Panc1 (cell line): ENCODE data around the gene DGKG. TPM values are rescaled to one million over a fixed set of nuclear protein-coding genes. Genes with fewer than 3 reads are reported as not detected.

ENCODE experiments used
- ATAC-seq: fragments of 200-7000 bp; cut with Tn5 transposase; 2 replicates; pipeline ENCODE4 v1.9.1; 2020; ENCODE audit warnings: mild to moderate bottlenecking, moderate library complexity
- BruUV-seq: library from RNA; stranded (reverse); fragments of 400-500 nt; replicated peaks from 2 replicates; lab custom pipeline; 2021; lab: Mats Ljungman, UMichigan
- CTCF ChIA-PET: fragments of 300-600 bp; sonication (Branson Sonifier 250); formaldehyde crosslinking; loops from one replicate; lab custom pipeline; 2022; ENCODE audit warnings: antibody characterized with exemption; lab: Charles Lee
- POLR2A ChIA-PET: fragments of 300-600 bp; sonication (Branson Sonifier 250); formaldehyde crosslinking; loops from one replicate; lab custom pipeline; 2022; ENCODE audit warnings: antibody characterized with exemption; lab: Charles Lee
- DNase-seq: peaks from one replicate; pipeline ENCODE4 v3.0.0-alpha.2; 2010; ENCODE audit warnings: low read depth, low spot score
- H3K27ac ChIP-seq: 2 replicates; pipeline ENCODE4 v1.5.1; 2011; ENCODE audit warnings: mild to moderate bottlenecking, low read length, inconsistent platforms
- H3K27me3 ChIP-seq: fragments of 200-500 bp; sonication (Bioruptor generic); 2 replicates; pipeline ENCODE4 v1.6.0; 2014; ENCODE audit warnings: low read length, inconsistent platforms; ENCODE audit not compliant: control insufficient read depth, insufficient read depth
- H3K36me3 ChIP-seq: fragments of 200-500 bp; sonication (Bioruptor generic); 2 replicates; pipeline ENCODE4 v1.5.1; 2014; ENCODE audit warnings: inconsistent platforms, mild to moderate bottlenecking, low read length, moderate library complexity; ENCODE audit not compliant: control insufficient read depth, insufficient read depth
- H3K4me1 ChIP-seq: 2 replicates; pipeline ENCODE4 v1.5.1; 2011; ENCODE audit warnings: inconsistent platforms, mild to moderate bottlenecking, low read length, moderate library complexity; ENCODE audit not compliant: control insufficient read depth, insufficient read depth
- H3K4me3 ChIP-seq, 2 experiments: 2 replicates each; pipeline ENCODE4 v1.5.1; 2011 to 2012; ENCODE audit warnings: low read depth in 2 of 2, low read length in 2 of 2, mild to moderate bottlenecking in 2 of 2, inconsistent platforms in 1 of 2, moderate library complexity in 1 of 2
- H3K9me3 ChIP-seq: fragments of 200-500 bp; sonication (Bioruptor generic); 2 replicates; pipeline ENCODE4 v1.5.1; 2014; ENCODE audit warnings: low read depth, mild to moderate bottlenecking, inconsistent platforms, low read length, moderate library complexity; ENCODE audit not compliant: control insufficient read depth, insufficient read depth
- POLR2AphosphoS5 ChIP-seq: IDR thresholded peaks from 2 replicates; pipeline ENCODE4 v1.6.1; 2012; ENCODE audit warnings: mild to moderate bottlenecking, low read depth, low read length, moderate library complexity
- SIN3A ChIP-seq: IDR thresholded peaks from 2 replicates; pipeline ENCODE4 v1.6.1; 2012; ENCODE audit warnings: low read depth, mild to moderate bottlenecking, low read length, moderate library complexity, borderline replicate concordance; ENCODE audit not compliant: insufficient read depth
- TCF7L2 ChIP-seq: IDR thresholded peaks from 2 replicates; pipeline ENCODE4 v1.6.1; 2011; ENCODE audit warnings: mild to moderate bottlenecking, low read depth, low read length, inconsistent platforms
- in situ Hi-C: cut with HindIII; loops from 2 replicates; pipeline ENCODE4 v1.10.0; 2016; ENCODE audit warnings: low sequenced_read_pairs, low pct_unique_long_range_greater_than_20kb
- intact Hi-C: fragments of 100-400 bp; cut with micrococcal nuclease; formaldehyde crosslinking; loops from one replicate; pipeline ENCODE4 v1.10.0; 2022; ENCODE audit not compliant: unreplicated experiment
- total RNA-seq: library from RNA; stranded (reverse); gene quantifications from one replicate; pipeline ENCODE4 v1.2.1, GENCODE V29; 2021; ENCODE audit not compliant: unreplicated experiment
- TF ChIP-seq, protein P1 (sequence below): fragments of 450-650 bp; IDR thresholded peaks from 2 replicates; pipeline ENCODE4 v1.5.1; 2017; ENCODE audit warnings: mild to moderate bottlenecking
- TF ChIP-seq, protein P2 (sequence below), 2 experiments: IDR thresholded peaks; 2 replicates each; pipeline ENCODE4 v1.6.1; 2011 to 2012; ENCODE audit warnings: low read depth in 2 of 2, control low read depth in 1 of 2, low read length in 1 of 2, mild to moderate bottlenecking in 1 of 2, moderate library complexity in 1 of 2; ENCODE audit not compliant: insufficient read depth in 1 of 2

The DGKG gene
- total RNA-seq, 1 experiment from 2014 or later = 0.46 TPM

DNA sequence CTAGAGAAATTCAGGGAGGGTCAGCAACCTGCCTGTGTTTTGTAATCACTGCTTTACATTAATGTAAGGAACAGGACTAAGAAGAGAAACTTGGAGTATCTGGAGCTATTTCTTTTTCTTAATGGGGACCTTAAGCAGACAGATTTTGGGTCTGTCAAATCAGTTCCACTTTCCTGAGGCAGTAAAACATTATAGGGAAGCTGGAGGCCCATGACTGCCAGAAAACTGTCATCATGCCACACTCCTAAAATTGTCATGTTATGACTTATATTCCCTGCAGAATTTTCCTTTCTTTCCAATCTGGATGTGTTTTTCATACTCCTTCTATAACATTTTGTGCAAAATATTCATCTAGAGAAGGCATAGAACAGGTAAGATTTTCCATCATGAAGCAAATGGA, 28.8 kb downstream of the DGKG start:
- peaks cover 43% of the 10 kb centered on the region for H3K27me3 ChIP-seq
- no peaks in the 10 kb centered on the region for H3K36me3 ChIP-seq
- ChIA-PET CTCF (no interaction called here), POLR2A (no interaction called here)
- H3K9me3 ChIP-seq = no peaks in the 10 kb centered on the region
- no TSS peak for BruUV-seq
- intact Hi-C loops = no loop called here
- H3K4me3 ChIP-seq = no peak overlapping the region
- no peak overlapping the region for H3K27ac ChIP-seq
- in situ Hi-C loops = no loop called here
- no peak for ATAC-seq
- no peak for DNase-seq
- no peaks in the 10 kb centered on the region for H3K4me1 ChIP-seq
- TF ChIP-seq POLR2AphosphoS5 = no peak

DNA sequence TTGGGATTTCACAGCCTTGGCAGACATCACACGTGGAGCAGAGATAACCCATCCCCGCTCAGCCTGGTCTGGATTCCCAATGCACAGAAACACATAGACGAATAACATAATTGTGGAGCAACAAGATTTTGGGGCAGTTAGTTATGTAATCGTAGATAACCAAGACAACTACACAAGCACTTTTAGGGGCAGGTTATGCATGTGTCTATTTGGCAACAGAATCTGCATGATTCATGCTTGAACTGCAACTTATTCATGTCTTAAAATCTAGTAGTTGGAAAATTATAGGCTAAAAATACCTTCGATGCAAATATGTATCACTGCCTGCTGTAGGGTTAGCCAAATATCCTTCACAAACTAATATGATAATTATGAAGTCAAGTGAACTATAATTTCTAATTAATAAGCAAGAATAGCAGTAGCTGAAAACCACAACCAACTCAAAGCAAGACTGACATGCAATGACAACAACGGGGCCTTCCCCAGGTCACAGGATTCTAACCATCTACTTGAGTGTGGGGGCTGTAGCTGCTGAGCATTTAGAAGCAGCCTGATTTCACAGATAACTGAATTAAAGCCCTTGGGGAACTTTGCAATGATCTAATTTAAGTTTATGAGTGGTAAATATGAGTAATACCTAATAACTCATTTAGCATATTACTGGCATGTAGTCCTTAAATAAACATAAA, 31.1 kb downstream of the DGKG start:
- H3K36me3 ChIP-seq = no peaks in the 10 kb centered on the region
- DNase-seq (no peak), ATAC-seq (no peak)
- peaks cover 33% of the 10 kb centered on the region for H3K27me3 ChIP-seq
- TF ChIP-seq, protein P1, sequence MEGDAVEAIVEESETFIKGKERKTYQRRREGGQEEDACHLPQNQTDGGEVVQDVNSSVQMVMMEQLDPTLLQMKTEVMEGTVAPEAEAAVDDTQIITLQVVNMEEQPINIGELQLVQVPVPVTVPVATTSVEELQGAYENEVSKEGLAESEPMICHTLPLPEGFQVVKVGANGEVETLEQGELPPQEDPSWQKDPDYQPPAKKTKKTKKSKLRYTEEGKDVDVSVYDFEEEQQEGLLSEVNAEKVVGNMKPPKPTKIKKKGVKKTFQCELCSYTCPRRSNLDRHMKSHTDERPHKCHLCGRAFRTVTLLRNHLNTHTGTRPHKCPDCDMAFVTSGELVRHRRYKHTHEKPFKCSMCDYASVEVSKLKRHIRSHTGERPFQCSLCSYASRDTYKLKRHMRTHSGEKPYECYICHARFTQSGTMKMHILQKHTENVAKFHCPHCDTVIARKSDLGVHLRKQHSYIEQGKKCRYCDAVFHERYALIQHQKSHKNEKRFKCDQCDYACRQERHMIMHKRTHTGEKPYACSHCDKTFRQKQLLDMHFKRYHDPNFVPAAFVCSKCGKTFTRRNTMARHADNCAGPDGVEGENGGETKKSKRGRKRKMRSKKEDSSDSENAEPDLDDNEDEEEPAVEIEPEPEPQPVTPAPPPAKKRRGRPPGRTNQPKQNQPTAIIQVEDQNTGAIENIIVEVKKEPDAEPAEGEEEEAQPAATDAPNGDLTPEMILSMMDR = no peak
- TF ChIP-seq, protein P2, sequence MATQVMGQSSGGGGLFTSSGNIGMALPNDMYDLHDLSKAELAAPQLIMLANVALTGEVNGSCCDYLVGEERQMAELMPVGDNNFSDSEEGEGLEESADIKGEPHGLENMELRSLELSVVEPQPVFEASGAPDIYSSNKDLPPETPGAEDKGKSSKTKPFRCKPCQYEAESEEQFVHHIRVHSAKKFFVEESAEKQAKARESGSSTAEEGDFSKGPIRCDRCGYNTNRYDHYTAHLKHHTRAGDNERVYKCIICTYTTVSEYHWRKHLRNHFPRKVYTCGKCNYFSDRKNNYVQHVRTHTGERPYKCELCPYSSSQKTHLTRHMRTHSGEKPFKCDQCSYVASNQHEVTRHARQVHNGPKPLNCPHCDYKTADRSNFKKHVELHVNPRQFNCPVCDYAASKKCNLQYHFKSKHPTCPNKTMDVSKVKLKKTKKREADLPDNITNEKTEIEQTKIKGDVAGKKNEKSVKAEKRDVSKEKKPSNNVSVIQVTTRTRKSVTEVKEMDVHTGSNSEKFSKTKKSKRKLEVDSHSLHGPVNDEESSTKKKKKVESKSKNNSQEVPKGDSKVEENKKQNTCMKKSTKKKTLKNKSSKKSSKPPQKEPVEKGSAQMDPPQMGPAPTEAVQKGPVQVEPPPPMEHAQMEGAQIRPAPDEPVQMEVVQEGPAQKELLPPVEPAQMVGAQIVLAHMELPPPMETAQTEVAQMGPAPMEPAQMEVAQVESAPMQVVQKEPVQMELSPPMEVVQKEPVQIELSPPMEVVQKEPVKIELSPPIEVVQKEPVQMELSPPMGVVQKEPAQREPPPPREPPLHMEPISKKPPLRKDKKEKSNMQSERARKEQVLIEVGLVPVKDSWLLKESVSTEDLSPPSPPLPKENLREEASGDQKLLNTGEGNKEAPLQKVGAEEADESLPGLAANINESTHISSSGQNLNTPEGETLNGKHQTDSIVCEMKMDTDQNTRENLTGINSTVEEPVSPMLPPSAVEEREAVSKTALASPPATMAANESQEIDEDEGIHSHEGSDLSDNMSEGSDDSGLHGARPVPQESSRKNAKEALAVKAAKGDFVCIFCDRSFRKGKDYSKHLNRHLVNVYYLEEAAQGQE (IDR thresholded peaks at IDR 0.05; ENCODE audit: insufficient read depth in 1 of 2, low read depth in 2 of 2, low read length in 1 of 2) = no peak
- TF ChIP-seq POLR2AphosphoS5 (no peak), TCF7L2 (no peak), SIN3A (no peak)
- H3K9me3 ChIP-seq = no peaks in the 10 kb centered on the region
- BruUV-seq = no TSS peak
- intact Hi-C loops = no loop called here
- H3K27ac ChIP-seq = no peak overlapping the region
- ChIA-PET CTCF (no interaction called here), POLR2A (no interaction called here)
- no peak overlapping the region for H3K4me3 ChIP-seq
- in situ Hi-C loops = no loop called here
- H3K4me1 ChIP-seq = no peaks in the 10 kb centered on the region

DNA sequence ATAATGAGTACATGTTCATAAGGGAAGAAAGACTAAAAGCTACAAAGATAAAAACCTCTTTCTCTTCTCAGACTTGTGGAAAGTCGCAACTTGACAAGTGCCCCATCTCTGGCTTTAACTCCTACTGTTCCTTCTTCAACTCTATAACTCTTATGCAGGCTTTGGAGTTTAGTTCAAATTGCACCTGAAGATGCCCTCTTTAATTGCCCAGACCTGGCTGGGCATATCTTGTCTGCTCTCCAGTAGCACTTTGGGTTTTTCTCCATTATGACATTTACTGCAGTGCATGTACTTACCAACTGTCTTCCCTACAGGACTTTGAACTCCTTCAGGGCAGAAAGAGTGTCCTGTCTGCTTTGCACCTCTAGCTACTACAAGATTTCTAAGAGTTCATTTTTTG, 32.4 kb downstream of the DGKG start:
- in situ Hi-C loops = no loop called here
- BruUV-seq = no TSS peak
- no peak overlapping the region for H3K4me3 ChIP-seq
- intact Hi-C loops = no loop called here
- CTCF ChIA-PET = no interaction called here
- no peak for DNase-seq
- peaks cover 21% of the 10 kb centered on the region for H3K27me3 ChIP-seq
- H3K9me3 ChIP-seq = no peaks in the 10 kb centered on the region
- no peak for ATAC-seq
- H3K4me1 ChIP-seq = no peaks in the 10 kb centered on the region
- H3K36me3 ChIP-seq = no peaks in the 10 kb centered on the region
- TF ChIP-seq, protein P1 = no peak
- no peak for TF ChIP-seq TCF7L2
- TF ChIP-seq, protein P2 (IDR thresholded peaks at IDR 0.05; ENCODE audit: insufficient read depth in 1 of 2, low read depth in 2 of 2, low read length in 1 of 2) = no peak
- TF ChIP-seq POLR2AphosphoS5 = no peak
- TF ChIP-seq SIN3A = no peak
- POLR2A ChIA-PET = no interaction called here
- no peak overlapping the region for H3K27ac ChIP-seq
